Epithelial cell of esophagus (primary cell): Measurements from ENCODE around the gene GUCY1A2.

Experiments used
- DNase-seq: peaks from one replicate; pipeline ENCODE4 v3.0.0; 2010; ENCODE audit warnings: low read depth
- H3K4me3 ChIP-seq: 2 replicates; pipeline ENCODE4 v1.5.1; 2011; ENCODE audit warnings: mild to moderate bottlenecking, low read length, control low read depth
- CTCF ChIP-seq: IDR thresholded peaks from 2 replicates; pipeline ENCODE4 v1.5.1; 2011; ENCODE audit warnings: low read depth, mild to moderate bottlenecking, low read length, control low read depth, inconsistent platforms; ENCODE audit not compliant: insufficient read depth; ENCODE audit errors: missing control alignments

Gene GUCY1A2

GRCh38 chr11:106684944-106685343 is 333.3 kb downstream of the GUCY1A2 start:
- DNase-seq: no peak
- TF ChIP-seq CTCF: no peak
- H3K4me3 ChIP-seq: no peak overlapping the region

- no peak for TF ChIP-seq CTCF
Observed at GRCh38 chr11:106683435-106683834, 334.8 kb downstream of the GUCY1A2 start.

GRCh38 chr11:106681435-106681834 is 336.8 kb downstream of the GUCY1A2 start:
- DNase-seq: no peak
- TF ChIP-seq CTCF: no peak
- no peak overlapping the region for H3K4me3 ChIP-seq

More at GRCh38 chr11:106683435-106683834, 334.8 kb downstream of the GUCY1A2 start:
- no peak for DNase-seq
- no peak overlapping the region for H3K4me3 ChIP-seq

GRCh38 chr11:106679581-106679980 is 338.7 kb downstream of the GUCY1A2 start:
- no peak overlapping the region for H3K4me3 ChIP-seq
- DNase-seq: no peak
- TF ChIP-seq CTCF: no peak

GRCh38 chr11:106679181-106679580 is 339.1 kb downstream of the GUCY1A2 start:
- H3K4me3 ChIP-seq: no peak overlapping the region
- TF ChIP-seq CTCF: no peak
- no peak for DNase-seq

- no peak for DNase-seq
- TF ChIP-seq CTCF: no peak
- H3K4me3 ChIP-seq: no peak overlapping the region
Observed at GRCh38 chr11:106670069-106670468, 348.2 kb downstream of the GUCY1A2 start.

GRCh38 chr11:106668147-106668546 is 350.1 kb downstream of the GUCY1A2 start:
- DNase-seq: peak; percentile 8
- no peak overlapping the region for H3K4me3 ChIP-seq
- TF ChIP-seq CTCF: no peak
